Effector memory CD8-positive, alpha-beta T cell (primary cell): ENCODE results near the gene SOS2.
A peak's percentile ranks its signal among the peaks of the same experiment; 100 is the strongest.

Experiments
- ATAC-seq: fragments of 150-1000 bp; cut with Tn5 transposase; replicated peaks from 2 replicates; pipeline ENCODE4 v1.10.0; 2021; ENCODE audit warnings: mild to moderate bottlenecking, moderate library complexity
- DNase-seq, 3 experiments: peaks; one replicate each; pipeline ENCODE4 v3.0.0; 2021
- H3K27ac Mint-ChIP-seq, 2 donors: one replicate each; pipeline ENCODE4 v1.8.0; 2022; ENCODE audit warnings: mild to moderate bottlenecking in 2 of 2, mixed read lengths in 2 of 2, moderate library complexity in 2 of 2
- H3K27me3 Mint-ChIP-seq, 2 donors: one replicate each; pipeline ENCODE4 v1.8.0; 2022; ENCODE audit warnings: mixed read lengths in 2 of 2
- H3K36me3 Mint-ChIP-seq: one replicate; pipeline ENCODE4 v1.8.0; 2022; ENCODE audit warnings: mild to moderate bottlenecking, moderate library complexity, mixed read lengths; ENCODE audit not compliant: insufficient read depth
- H3K4me1 Mint-ChIP-seq, 2 donors: one replicate each; pipeline ENCODE4 v1.8.0; 2022; ENCODE audit warnings: low read depth in 2 of 2, mixed read lengths in 2 of 2
- H3K4me3 Mint-ChIP-seq, 2 donors: one replicate each; pipeline ENCODE4 v1.8.0; 2022; ENCODE audit warnings: mild to moderate bottlenecking in 2 of 2, mixed read lengths in 2 of 2, moderate library complexity in 2 of 2
- H3K9me3 Mint-ChIP-seq, 2 donors: one replicate each; pipeline ENCODE4 v1.8.0; 2022; ENCODE audit warnings: mixed read lengths in 2 of 2

SOS2 gene

DNA sequence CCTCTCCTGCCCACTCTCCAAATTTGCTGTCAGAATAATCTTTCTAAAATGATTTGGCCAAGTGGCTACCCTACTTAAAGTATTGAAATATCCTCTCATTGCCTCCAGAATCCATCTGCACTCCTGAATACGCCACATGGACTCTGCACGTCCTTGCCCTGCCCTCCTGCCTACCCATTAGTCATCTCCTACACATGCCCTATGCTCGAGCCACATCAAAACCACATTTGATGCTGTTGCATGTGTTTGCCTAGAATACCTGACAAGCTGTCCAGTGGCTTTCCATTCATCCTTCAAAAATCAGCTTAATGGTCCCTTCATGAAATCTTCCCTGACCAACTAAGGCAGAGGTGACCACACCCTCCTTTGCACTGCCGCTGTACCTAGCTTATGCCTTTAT lies 132.0 kb downstream of the SOS2 start:
- Mint-ChIP-seq H3K9me3 (no peaks in the 10 kb centered on the region), H3K36me3 (no peaks in the 10 kb centered on the region), H3K4me1 (peaks cover 26 to 37% of the 10 kb centered on the region in 2 donors), H3K4me3 (no peak overlapping the region), H3K27me3 (no peaks in the 10 kb centered on the region), H3K27ac (peak overlapping the region in 1 of 2 donors; percentile 36)
- DNase-seq (no peak), ATAC-seq (no peak)

DNA sequence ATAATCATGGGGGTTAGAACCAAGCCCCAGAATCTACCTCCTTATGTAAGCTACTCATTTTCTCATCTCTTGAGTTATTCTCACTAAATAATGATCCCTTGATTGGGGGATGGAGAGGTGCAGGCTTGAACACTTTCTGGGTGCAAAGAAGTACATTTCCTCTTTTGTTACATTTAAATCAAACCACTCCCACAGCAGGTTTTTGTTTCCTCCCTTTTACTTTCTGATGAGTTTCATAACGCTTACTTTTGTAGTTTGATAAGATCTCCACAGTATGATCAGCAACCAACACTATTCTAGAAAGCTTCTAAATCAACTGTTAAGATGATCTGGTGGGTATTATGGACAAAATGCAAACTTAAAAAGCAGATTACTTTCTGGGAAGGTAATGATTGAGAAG lies 135.5 kb downstream of the SOS2 start:
- peak overlapping the region; percentile 84 to 92 for H3K27ac Mint-ChIP-seq
- DNase-seq (no peak), ATAC-seq (peak; percentile 89)
- no peaks in the 10 kb centered on the region for H3K9me3 Mint-ChIP-seq
- no peaks in the 10 kb centered on the region for H3K36me3 Mint-ChIP-seq
- H3K27me3 Mint-ChIP-seq, result no peaks in the 10 kb centered on the region
- H3K4me1 Mint-ChIP-seq, result peaks cover 23 to 33% of the 10 kb centered on the region in 2 donors
- H3K4me3 Mint-ChIP-seq, result peak overlapping the region; percentile 61 to 67

DNA sequence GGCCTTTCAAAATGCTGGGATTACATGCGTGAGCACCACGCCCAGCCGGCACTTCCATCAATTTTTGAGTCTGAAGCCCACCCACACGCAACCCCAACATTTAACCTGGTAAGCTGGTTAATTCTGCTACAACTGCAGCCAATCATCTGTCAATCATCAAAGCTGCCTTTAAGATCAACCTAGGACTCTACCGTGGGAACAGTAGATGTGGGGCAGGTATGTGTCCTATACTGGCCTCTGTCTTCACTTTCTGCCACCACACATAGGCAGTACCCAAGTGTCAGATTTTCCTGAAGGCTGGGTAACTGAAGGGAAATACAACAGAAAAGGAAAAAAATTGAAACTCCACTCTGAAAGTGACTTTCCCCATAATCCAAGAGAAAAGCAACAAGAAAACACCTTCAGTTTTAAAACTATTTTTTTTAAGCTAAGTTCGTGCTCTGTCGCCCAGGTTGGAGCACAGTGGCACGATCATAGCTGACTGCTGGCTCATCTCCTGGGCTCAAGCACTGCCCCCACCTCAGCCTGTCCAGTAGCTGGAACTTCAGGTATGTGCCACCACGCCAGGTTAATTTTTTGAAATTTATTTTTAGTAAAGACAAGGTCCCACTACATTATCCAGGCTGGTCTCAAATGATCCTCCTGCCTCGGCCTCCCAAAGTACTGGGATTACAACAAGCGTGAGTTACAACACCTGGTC lies 137.2 kb downstream of the SOS2 start:
- no peaks in the 10 kb centered on the region for H3K27me3 Mint-ChIP-seq
- H3K4me1 Mint-ChIP-seq, result peaks cover 21 to 23% of the 10 kb centered on the region in 2 donors
- ATAC-seq (no peak), DNase-seq (no peak)
- H3K36me3 Mint-ChIP-seq, result no peaks in the 10 kb centered on the region
- H3K9me3 Mint-ChIP-seq, result no peaks in the 10 kb centered on the region
- H3K4me3 Mint-ChIP-seq, result no peak overlapping the region
- H3K27ac Mint-ChIP-seq, result peak overlapping the region; percentile 8 to 23

DNA sequence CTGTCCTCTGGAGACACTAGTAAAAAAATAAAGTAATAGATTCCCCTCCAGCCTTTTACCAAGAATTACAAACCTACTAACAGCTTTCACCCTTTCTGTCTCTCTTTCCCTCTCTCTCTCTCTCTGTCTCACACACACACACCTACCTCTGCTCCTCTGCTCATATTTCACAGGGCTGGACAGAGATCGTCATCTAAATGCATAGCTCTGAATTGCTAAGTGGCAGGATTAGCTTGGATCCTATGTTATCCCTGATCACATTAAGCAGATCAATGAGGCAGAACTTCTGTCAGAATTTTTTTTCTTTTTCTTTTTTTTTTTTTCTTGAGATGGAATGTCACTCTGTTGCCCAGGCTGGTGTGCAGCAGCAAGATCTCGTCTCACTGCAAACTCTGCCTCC lies 137.9 kb downstream of the SOS2 start:
- ATAC-seq, result no peak
- peak overlapping the region in 1 of 2 donors; percentile 23 for H3K27ac Mint-ChIP-seq
- H3K4me1 Mint-ChIP-seq, result peaks cover 22% of the 10 kb centered on the region in 2 donors
- H3K27me3 Mint-ChIP-seq, result no peaks in the 10 kb centered on the region
- H3K36me3 Mint-ChIP-seq, result no peaks in the 10 kb centered on the region
- no peak for DNase-seq
- no peak overlapping the region for H3K4me3 Mint-ChIP-seq
- no peaks in the 10 kb centered on the region for H3K9me3 Mint-ChIP-seq

DNA sequence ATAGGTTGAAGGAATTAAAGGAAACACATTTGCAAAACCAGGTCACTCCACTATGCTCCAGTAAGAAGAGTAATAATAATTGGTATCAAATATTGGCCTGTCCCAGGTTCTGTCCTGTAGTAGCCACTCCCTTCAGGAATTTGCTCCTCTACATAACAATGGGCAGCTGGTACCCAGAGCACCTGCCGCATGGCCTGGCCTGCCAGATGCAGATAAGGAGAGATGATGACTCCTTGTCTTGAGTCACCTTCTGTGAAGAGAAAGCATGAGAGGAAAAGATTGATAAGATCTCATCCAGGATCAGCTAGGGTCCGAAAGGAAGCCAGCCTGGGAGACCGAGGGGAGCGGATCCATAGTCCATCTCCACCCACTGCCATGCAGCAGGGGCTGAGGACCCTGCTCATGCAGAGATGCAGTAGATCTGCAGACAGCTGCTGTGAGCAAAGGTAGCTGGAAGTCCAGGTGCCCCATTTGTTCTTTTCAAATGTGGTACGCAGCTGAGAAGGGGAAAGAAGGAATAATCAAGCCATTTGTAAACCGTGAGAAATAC lies 139.3 kb downstream of the SOS2 start:
- Mint-ChIP-seq H3K9me3 (no peaks in the 10 kb centered on the region), H3K4me3 (no peak overlapping the region), H3K27ac (peak overlapping the region in 1 of 2 donors; percentile 13), H3K27me3 (no peaks in the 10 kb centered on the region), H3K36me3 (no peaks in the 10 kb centered on the region), H3K4me1 (peaks cover 34 to 35% of the 10 kb centered on the region in 2 donors)
- DNase-seq (no peak), ATAC-seq (no peak)

DNA sequence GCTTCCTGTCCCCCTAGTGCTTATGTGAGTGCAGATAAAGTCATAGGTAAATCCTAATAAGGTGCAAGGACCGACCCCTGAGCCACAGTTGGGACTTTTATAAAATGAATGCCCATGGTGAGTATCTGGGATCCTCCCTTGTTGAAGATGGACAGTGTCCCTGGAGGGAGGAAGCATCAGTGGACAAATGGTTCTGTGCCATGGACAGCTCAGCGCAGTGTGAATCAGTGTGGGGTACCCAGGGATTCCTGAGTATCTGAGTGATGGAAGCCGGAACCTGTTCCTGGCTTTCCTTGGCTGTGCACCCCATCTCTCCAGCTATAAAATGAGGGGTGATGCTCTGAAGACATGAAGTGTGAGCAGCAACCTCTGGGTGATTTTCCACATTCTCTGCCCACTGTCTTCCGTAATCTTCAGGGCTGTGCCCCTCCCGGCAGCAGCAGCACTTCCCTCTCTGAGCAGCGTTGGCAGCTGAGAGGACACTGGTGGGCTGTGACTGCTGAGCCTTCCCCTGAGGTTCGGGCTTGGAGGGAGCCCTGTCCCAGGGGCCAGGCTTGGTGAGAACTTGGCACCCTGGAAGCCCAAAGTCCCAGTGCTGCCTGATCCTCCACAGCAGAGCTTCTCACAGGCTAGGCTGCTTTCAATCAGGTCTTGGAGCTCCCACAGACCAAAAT lies 140.0 kb downstream of the SOS2 start:
- H3K27me3 Mint-ChIP-seq, result no peaks in the 10 kb centered on the region
- H3K4me3 Mint-ChIP-seq, result no peak overlapping the region
- no peak for DNase-seq
- ATAC-seq, result no peak
- H3K27ac Mint-ChIP-seq, result peak overlapping the region in 1 of 2 donors; percentile 71
- no peaks in the 10 kb centered on the region for H3K36me3 Mint-ChIP-seq
- no peaks in the 10 kb centered on the region for H3K9me3 Mint-ChIP-seq
- H3K4me1 Mint-ChIP-seq, result peaks cover 28 to 32% of the 10 kb centered on the region in 2 donors

DNA sequence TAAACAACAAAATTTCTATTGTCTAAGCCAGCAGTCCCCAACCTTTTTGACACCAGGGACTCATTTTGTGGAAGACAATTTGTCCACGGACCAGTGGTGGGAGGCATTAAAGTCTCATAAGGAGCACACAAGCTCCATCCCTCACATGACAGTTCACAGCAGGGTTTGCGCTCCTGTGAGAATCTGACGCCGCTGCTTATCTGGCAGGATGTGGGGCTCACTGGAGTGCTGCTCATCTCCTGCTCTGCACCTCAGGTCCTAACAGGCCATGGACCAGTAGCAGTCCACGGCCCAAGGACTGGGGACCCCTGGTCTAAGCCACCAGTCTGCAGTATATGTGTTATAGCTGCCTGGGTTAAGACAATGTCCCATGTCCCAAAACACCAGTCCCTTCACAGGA lies 142.2 kb downstream of the SOS2 start:
- Mint-ChIP-seq H3K27ac (peak overlapping the region; percentile 23 to 72), H3K4me1 (peaks cover 37 to 44% of the 10 kb centered on the region in 2 donors), H3K27me3 (no peaks in the 10 kb centered on the region), H3K4me3 (no peak overlapping the region), H3K9me3 (no peaks in the 10 kb centered on the region), H3K36me3 (peaks cover 13% of the 10 kb centered on the region)
- no peak for ATAC-seq
- DNase-seq, result no peak

DNA sequence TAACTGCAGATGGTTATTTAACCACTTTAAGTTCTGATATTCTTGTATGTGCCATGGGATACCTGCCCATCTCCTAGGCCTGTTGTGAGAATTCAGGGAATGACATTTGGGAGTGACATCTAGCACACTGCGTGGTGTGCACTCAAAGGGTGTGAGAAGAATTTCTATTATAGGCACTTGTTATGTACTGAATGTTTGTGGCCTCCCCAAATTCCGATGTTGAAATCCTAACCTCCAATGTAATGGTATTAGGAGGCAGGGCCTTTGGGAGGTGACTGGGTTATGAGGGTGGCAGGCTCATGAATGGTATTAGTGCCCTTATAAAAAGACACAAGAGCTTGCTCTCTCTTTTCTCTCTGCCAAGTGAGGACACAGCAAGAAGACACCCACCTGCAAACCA lies 142.6 kb downstream of the SOS2 start:
- H3K4me3 Mint-ChIP-seq, result no peak overlapping the region
- H3K27me3 Mint-ChIP-seq, result no peaks in the 10 kb centered on the region
- H3K9me3 Mint-ChIP-seq, result no peaks in the 10 kb centered on the region
- ATAC-seq (no peak), DNase-seq (no peak)
- peaks cover 39 to 44% of the 10 kb centered on the region in 2 donors for H3K4me1 Mint-ChIP-seq
- peaks cover 13% of the 10 kb centered on the region for H3K36me3 Mint-ChIP-seq
- H3K27ac Mint-ChIP-seq, result peak overlapping the region; percentile 23 to 72

DNA sequence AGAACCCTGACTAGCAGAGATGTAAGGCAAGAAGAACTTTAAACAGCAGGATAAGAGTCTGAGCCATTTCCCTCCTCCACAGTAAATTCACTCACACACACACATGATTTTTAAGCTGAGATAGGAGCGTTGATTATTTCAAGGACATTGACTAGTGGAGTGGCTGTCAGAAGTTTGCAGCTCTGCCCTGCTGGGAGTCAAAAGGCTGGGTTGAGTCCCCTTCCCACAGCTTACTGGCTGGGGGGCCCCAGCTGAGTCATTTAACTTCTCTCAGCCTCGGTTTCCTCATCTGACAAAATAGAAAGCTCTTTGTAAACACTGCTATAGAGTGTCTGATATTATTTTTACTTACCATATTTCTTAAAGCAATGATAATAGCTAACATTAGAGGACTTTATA lies 143.3 kb downstream of the SOS2 start:
- Mint-ChIP-seq H3K27me3 (no peaks in the 10 kb centered on the region), H3K27ac (peak overlapping the region; percentile 72 to 80)

DNA sequence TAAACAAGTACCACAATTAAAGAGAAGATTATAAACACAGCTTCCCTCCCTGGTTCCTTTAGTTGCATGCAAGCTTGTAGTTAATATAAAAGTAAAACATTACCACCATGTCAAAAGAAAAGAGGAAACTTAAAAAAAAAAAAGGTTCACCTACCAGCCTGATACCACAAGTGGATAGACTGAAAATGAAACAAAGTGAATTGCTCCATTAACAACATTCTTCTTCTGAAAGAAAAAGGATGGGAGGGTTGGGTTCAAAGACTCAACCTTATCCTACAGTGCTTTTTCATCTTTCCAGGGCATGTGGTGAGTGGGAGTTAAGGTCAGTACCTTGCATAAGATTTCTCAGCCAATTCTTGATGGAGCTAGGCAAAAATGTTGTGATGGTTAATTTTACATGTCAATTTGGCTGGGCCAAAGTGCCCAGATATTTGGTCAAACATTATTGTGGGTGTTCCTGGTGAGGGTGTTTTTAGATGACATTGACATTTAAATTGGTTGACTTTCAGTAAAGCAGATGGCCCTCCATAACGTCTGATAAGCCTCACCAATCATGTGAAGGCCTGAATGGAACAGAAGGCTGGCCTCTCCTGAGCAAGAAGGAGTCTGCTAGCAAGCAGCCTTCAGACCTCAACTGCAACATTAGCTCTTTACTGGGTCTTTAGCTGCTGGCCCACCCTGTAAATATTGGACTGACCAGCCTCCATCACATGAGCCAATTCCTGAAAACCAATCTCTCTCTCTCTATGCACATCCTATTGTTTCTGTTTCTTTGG lies 143.8 kb downstream of the SOS2 start:
- DNase-seq (no peak), ATAC-seq (no peak)
- Mint-ChIP-seq H3K27ac (peak overlapping the region; percentile 72 to 80), H3K27me3 (no peaks in the 10 kb centered on the region), H3K9me3 (no peaks in the 10 kb centered on the region), H3K4me3 (peak overlapping the region; percentile 43 to 71), H3K36me3 (peaks cover 23% of the 10 kb centered on the region), H3K4me1 (peaks cover 46 to 50% of the 10 kb centered on the region in 2 donors)

More for the DNA sequence above, 143.3 kb downstream of the SOS2 start:
- no peaks in the 10 kb centered on the region for H3K9me3 Mint-ChIP-seq
- peaks cover 44 to 45% of the 10 kb centered on the region in 2 donors for H3K4me1 Mint-ChIP-seq
- peaks cover 18% of the 10 kb centered on the region for H3K36me3 Mint-ChIP-seq
- H3K4me3 Mint-ChIP-seq, result peak overlapping the region; percentile 19 to 71
- no peak for DNase-seq
- no peak for ATAC-seq

DNA sequence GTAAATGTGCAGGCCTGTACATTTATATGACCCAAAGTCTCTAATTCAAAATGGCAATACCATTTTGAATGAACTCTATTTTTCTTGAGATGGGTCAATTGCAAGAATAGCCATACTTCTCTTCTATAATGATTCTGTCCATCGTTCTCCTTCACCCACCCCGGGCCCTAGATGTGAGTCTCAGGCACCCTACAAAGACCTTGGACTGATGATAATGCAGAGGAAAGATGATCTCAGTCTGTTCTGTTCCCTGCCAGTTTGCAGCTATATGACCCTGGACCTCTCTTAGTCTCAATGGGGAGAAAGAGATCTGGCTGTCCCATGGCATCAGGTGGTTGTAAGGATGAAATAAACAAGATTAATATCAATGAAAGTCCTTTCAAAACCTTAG lies 145.1 kb downstream of the SOS2 start:
- Mint-ChIP-seq H3K4me3 (peak overlapping the region; percentile 63 to 65), H3K4me1 (peaks cover 54 to 61% of the 10 kb centered on the region in 2 donors), H3K36me3 (peaks cover 28% of the 10 kb centered on the region), H3K9me3 (no peaks in the 10 kb centered on the region), H3K27me3 (no peaks in the 10 kb centered on the region), H3K27ac (peak overlapping the region; percentile 88 to 96)
- DNase-seq, result no peak
- no peak for ATAC-seq

DNA sequence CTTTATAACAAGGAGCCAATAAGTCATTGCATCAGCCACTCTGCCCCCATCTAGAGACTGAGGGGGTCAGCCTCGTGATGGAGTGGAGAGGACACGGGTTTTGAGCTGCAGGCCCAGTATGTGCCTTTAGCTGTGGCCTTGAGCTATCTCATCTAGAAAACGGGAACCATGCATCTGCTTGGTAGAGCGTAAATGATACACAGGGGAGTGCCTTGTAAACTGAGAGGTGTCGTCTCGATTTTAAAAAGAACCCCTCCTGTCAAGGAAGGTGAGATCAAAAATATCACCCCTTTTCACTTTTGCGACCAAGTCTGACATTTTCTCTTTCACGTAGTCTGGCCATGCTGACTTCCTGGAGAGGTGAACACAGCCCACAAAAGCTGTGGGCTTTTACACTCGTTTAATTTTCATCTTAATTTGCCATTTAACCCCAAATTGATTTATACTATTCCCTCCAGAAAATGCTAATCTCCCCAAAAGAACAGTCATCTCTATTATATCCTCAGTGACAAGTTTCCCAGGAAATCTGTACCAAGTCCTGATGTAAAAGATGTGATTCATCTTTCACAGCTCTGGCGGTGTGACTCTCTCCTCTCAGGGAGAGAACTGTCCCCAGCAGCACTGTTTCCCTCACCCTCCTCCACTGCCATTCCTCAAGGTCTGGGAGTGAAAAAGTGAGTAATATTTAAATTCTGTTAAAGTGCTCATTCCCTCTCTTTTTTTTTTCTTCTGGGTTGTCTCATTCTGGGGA lies 145.6 kb downstream of the SOS2 start:
- Mint-ChIP-seq H3K4me3 (peak overlapping the region; percentile 63 to 65), H3K27ac (peak overlapping the region; percentile 88 to 96), H3K4me1 (peaks cover 54 to 62% of the 10 kb centered on the region in 2 donors), H3K9me3 (no peaks in the 10 kb centered on the region), H3K36me3 (peaks cover 28% of the 10 kb centered on the region), H3K27me3 (no peaks in the 10 kb centered on the region)
- DNase-seq, result peak in 2 of 3 experiments; percentile 19 to 36
- peak; percentile 14 for ATAC-seq

DNA sequence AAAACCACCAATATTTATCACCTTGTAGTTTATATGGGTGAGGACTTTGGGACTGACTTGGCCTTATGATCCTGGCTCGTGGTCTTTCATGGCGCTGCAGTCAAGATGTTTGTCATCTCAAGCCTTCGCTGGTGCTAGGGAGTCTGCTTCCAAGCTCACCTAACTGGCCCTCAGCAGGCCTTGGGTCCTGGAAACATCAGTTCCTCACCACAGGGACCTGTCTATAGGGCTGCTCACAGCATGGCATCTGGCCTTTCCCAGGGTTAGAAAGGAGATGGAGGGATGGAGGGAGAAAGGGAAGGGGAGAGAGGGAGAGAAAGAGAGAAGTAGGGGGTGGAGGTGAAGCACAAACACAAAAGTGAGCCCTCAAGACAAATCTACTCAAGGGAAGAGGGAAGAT lies 146.7 kb downstream of the SOS2 start:
- Mint-ChIP-seq H3K27me3 (no peaks in the 10 kb centered on the region), H3K9me3 (no peaks in the 10 kb centered on the region)
- no peak for ATAC-seq

More for the DNA sequence above, 146.7 kb downstream of the SOS2 start:
- DNase-seq, result no peak
- Mint-ChIP-seq H3K36me3 (peaks cover 28% of the 10 kb centered on the region), H3K4me1 (peaks cover 54 to 62% of the 10 kb centered on the region in 2 donors), H3K27ac (peak overlapping the region; percentile 88 to 96), H3K4me3 (peak overlapping the region; percentile 63 to 65)
